Measurements from ENCODE around the gene FAM111A. TPM values are rescaled to one million over a fixed set of nuclear protein-coding genes. Genes with fewer than 3 reads are reported as not detected.
A peak's percentile ranks its signal among the peaks of the same experiment; 100 is the strongest.
"Not testable (repeated sequence)": the region's sequence is repeated elsewhere in the genome, so short reads cannot be mapped to it uniquely, and the experiment has no call there.

Gene FAM111A
- total RNA-seq, 6 donors from 2014 or later = 29.9 to 78.6 (median 53.8) TPM

- 13 to 16% methylated on average over 15 to 23 of the region's 23 CpGs for WGBS, 2 donors
- H3K4me3 ChIP-seq = peak overlapping the region in 3 of 4 donors; percentile 27 to 47 (median 45)
Observed at GRCh38 chr11:59102259-59102765, 40.3 kb upstream of the FAM111A start.

GRCh38 chr11:59106363-59107336 is 36.0 kb upstream of the FAM111A start, which contains the start of gene FAM111B:
Gene FAM111B (plus strand): TSS chr11:59107237. CDS start chr11:59109626, 2,389 bp downstream.
- H3K36me3 ChIP-seq = no peaks in the 10 kb centered on the region
- peak within 1 kb of the TSS; percentile 46 to 70 (median 61) for H3K4me3 ChIP-seq
- TF ChIP-seq EP300 (IDR thresholded peaks at IDR 0.05) (no peak), POLR2AphosphoS5 (IDR thresholded peaks at IDR 0.05) (no peak), POLR2A (IDR thresholded peaks at IDR 0.05) (no peak), CTCF (IDR thresholded peaks at IDR 0.05) (no peak)
- DNase-seq (peak; percentile 88 to 89), ATAC-seq (ENCODE audit: low FRiP score in 2 of 2) (peak; percentile 96 to 97)
- peaks cover 9 to 25% (median 15%) of the 10 kb centered on the region in 4 donors for H3K4me1 ChIP-seq
- no peaks in the 10 kb centered on the region for H3K9me3 ChIP-seq
- H3K27ac ChIP-seq = peak within 1 kb of the TSS in 1 of 4 donors; percentile 57
- H3K27me3 ChIP-seq = no peaks in the 10 kb centered on the region
- WGBS, 2 donors = 0 to 1% methylated on average over 38 to 47 of the region's 64 CpGs

More at GRCh38 chr11:59102259-59102765, 40.3 kb upstream of the FAM111A start:
- Histone ChIP-seq H3K36me3 (no peaks in the 10 kb centered on the region), H3K4me1 (peaks cover 9 to 24% (median 12%) of the 10 kb centered on the region in 4 donors), H3K9me3 (no peaks in the 10 kb centered on the region), H3K27ac (no peak overlapping the region), H3K27me3 (no peaks in the 10 kb centered on the region)
- peak in 4 of 6 experiments; percentile 14 to 47 (median 32) for TF ChIP-seq CTCF (IDR thresholded peaks at IDR 0.05)
- TF ChIP-seq POLR2A (IDR thresholded peaks at IDR 0.05) = no peak
- ATAC-seq (ENCODE audit: low FRiP score in 2 of 2) = peak; percentile 65 to 71
- DNase-seq = peak; percentile 70 to 71

GRCh38 chr11:59107721-59108120 is 34.9 kb upstream of the FAM111A start:
- H3K27me3 ChIP-seq; H3K9me3 ChIP-seq; H3K36me3 ChIP-seq; DNase-seq; H3K27ac ChIP-seq; ATAC-seq (ENCODE audit: low FRiP score in 2 of 2): not testable (repeated sequence)
- peaks cover 5 to 16% (median 13%) of the 10 kb centered on the region in 4 donors for H3K4me1 ChIP-seq
- peak overlapping the region in 3 of 4 donors; percentile 46 to 62 (median 60) for H3K4me3 ChIP-seq
- 28 to 31% methylated on average over 10 of the region's 10 CpGs for WGBS, 2 donors

GRCh38 chr11:59112494-59112893 is 30.2 kb upstream of the FAM111A start:
- Histone ChIP-seq H3K27me3 (no peaks in the 10 kb centered on the region), H3K9me3 (peaks cover 0 to 4% (median 2%) of the 10 kb centered on the region in 4 donors), H3K27ac (no peak overlapping the region), H3K4me3 (no peak overlapping the region), H3K4me1 (peaks cover 0 to 2% (median 1%) of the 10 kb centered on the region in 4 donors), H3K36me3 (no peaks in the 10 kb centered on the region)
- ATAC-seq (ENCODE audit: low FRiP score in 2 of 2) (no peak), DNase-seq (no peak)
- whole genome bisulfite sequencing, 2 donors = 82 to 86% methylated on average over 2 of the region's 2 CpGs
- TF ChIP-seq EP300 (IDR thresholded peaks at IDR 0.05) (no peak), POLR2AphosphoS5 (IDR thresholded peaks at IDR 0.05) (no peak), CTCF (IDR thresholded peaks at IDR 0.05) (no peak), POLR2A (IDR thresholded peaks at IDR 0.05) (no peak)

- no peak for DNase-seq
- Histone ChIP-seq H3K4me1 (no peaks in the 10 kb centered on the region), H3K4me3 (no peak overlapping the region), H3K36me3 (no peaks in the 10 kb centered on the region), H3K27me3 (no peaks in the 10 kb centered on the region), H3K27ac (no peak overlapping the region), H3K9me3 (peaks cover 10 to 20% (median 15%) of the 10 kb centered on the region in 4 donors)
- ATAC-seq (ENCODE audit: low FRiP score in 2 of 2) = no peak
- TF ChIP-seq POLR2A (IDR thresholded peaks at IDR 0.05) (no peak), CTCF (IDR thresholded peaks at IDR 0.05) (no peak), POLR2AphosphoS5 (IDR thresholded peaks at IDR 0.05) (no peak), EP300 (IDR thresholded peaks at IDR 0.05) (no peak)
- WGBS, 2 donors = 96 to 100% methylated on average over 3 of the region's 3 CpGs
Observed at GRCh38 chr11:59114344-59114743, 28.3 kb upstream of the FAM111A start.

All from upper lobe of left lung (tissue), 6 donors.